ELF-1 (cell line): ENCODE measurements around the gene HDAC10.
A peak's percentile ranks its signal among the peaks of the same experiment; 100 is the strongest.

Experiments
- DNase-seq: peaks from one replicate; pipeline ENCODE4 v3.0.0-alpha.2; 2016; ENCODE audit warnings: low read depth, low spot score

Gene HDAC10

GRCh38 chr22:50202130-50202666, 48.9 kb downstream of the HDAC10 start:
- no peak for DNase-seq

GRCh38 chr22:50201191-50202129, 49.6 kb downstream of the HDAC10 start:
- DNase-seq = no peak

GRCh38 chr22:50200461-50201190, 50.4 kb downstream of the HDAC10 start, which contains the start of gene SELENOO:
TSS of gene SELENOO (plus strand) at chr22:50201011. CDS start at chr22:50201037, 26 bp downstream.
- peak; percentile 83 for DNase-seq

- DNase-seq = peak; percentile 59
Observed at GRCh38 chr22:50199829-50200460, 51.1 kb downstream of the HDAC10 start.

- DNase-seq = no peak
Observed at GRCh38 chr22:50199251-50199721, 51.8 kb downstream of the HDAC10 start.

- DNase-seq = no peak
Observed at GRCh38 chr22:50198624-50199017, 52.4 kb downstream of the HDAC10 start.

GRCh38 chr22:50197856-50198623, 53.0 kb downstream of the HDAC10 start:
- DNase-seq = no peak

GRCh38 chr22:50197000-50197800, 53.9 kb downstream of the HDAC10 start:
- DNase-seq = no peak

- no peak for DNase-seq
Observed at GRCh38 chr22:50196256-50196655, 54.8 kb downstream of the HDAC10 start.
